NCI-H1092 treated with DMSO at 0.1 percent for 48 hours (cell line): ENCODE measurements around the gene TSR3.

Experiments used
- DNase-seq: peaks from one replicate; lab custom pipeline; 2025; lab: John Stamatoyannopoulos, UW

The TSR3 gene

DNA sequence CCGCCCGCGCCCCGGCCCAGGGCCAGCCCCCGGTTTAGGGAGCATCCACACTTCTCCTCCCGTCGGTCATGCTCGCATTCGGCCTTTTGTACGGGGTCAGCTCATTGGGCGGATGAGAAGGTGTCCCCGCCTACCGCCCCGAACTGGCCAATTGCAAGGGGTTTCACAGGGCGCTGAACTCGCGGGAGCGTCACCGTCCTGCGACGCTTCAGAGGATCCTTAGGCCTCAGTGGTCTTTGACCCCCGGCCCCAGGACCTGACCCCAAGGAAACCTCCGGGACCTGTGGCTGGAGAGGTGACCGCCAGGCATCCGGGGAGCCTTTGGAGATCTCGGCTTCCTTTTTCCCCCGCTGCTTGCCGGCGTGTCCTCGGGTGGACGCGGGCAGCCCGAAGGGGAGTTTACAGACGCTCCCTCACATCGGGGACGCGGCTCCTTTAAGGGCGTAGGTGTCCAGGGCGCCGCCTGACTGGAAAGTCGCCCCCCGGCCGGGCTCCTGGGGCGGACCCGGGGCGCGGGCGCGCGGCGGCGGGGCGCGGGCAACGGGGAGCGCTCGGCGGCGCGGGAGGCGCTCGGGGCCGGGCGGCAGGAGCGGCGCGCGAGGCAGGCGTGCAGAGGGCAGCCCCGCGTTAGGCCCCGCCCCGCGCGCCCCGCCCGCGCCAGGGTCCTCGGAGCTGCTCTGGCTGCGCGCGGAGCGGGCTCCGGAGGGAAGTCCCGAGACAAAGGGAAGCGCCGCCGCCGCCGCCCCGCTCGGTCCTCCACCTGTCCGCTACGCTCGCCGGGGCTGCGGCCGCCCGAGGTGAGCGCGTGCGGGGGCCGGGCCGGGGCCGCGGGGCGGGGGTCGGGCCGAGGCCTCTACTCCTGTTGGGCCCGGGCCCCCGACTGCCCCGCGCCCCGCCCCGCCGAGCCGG lies 42.4 kb downstream of the TSR3 start, which contains the start of gene UBE2I:
UBE2I (plus strand) TSS at position 660 of the 909 bp plus-strand sequence. CDS start 4,395 bp downstream, outside the sequence.
- DNase-seq: peak; percentile 95

DNA sequence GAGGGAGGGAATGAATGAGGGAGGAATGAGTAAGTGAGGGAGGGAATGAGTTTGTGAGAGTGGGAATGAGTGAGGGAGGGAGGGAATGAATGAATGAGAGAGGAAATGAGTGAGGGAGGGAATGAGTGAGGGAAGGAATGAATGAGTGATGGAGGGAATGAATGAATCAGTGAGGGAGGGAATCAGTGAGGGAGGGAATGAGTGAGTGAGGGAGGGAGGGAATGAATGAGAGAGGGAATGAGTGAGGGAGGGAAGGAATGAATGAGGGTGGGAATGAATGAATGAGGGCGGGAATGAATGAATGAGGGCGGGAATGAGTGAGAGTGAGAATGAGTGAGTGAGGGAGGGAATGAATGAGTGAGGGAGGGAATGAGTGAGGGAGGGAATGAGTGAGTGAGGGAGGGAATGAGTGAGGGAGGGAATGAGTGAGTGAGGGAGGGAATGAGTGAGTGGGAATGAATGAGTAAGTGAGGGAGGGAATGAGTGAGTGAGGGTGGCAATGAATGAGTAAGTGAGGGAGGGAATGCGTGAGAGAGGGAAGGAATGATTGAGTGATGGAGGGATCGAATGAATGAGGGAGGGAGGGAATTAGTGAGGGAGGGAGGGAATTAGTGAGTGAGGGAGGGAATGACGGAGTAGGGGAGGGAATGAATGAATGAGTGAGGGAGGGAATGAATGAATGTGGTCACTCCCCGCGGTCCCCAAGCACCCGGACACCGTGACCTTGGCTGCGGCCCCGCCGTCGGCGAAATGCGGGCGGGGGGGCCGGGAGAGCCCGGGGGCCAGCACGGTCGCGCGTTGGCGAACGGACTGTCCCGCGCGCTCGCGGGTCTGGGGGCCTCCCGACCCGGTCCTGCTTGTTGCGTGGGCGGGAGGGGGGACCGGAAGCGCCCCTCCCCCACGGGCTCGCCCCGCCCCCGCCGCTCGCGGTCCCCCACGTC lies 43.4 kb downstream of the TSR3 start:
- DNase-seq: peak; percentile 80

- no peak for DNase-seq
Measured at GRCh38 chr16:1306334-1306733, 45.3 kb downstream of the TSR3 start.

DNA sequence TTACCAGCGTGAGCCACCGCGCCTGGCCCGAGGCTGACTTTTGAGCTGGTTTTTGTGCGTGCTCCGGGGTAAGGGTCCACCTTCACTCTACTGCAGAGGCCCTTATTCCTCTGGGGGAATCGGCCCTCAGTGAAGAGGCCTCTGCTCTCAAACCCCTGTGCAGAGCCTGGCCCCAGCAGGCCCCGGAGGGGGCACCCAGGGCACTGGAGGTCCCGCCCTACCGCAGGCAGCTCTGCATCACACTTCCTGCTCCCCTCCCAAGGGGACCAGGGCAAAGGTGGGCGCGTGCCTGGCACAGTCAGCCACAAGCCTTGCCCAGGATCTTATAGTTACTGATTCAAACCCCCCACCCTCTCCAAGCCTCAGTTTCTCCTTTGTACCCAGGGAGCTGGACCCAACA lies 45.9 kb downstream of the TSR3 start:
- no peak for DNase-seq

GRCh38 chr16:1301562-1301961 lies 50.1 kb downstream of the TSR3 start:
- no peak for DNase-seq

GRCh38 chr16:1300664-1301476 lies 50.8 kb downstream of the TSR3 start:
- DNase-seq: no peak

GRCh38 chr16:1299868-1300203 lies 51.8 kb downstream of the TSR3 start:
- DNase-seq: no peak
